ENCODE results near the gene MAPK9. TPM values are rescaled to one million over a fixed set of nuclear protein-coding genes. Genes with fewer than 3 reads are reported as not detected.
A peak's percentile ranks its signal among the peaks of the same experiment; 100 is the strongest.

The MAPK9 gene
- total RNA-seq, 6 experiments from 2014 or later: 14.4 to 18.6 (median 15.6) TPM

DNA sequence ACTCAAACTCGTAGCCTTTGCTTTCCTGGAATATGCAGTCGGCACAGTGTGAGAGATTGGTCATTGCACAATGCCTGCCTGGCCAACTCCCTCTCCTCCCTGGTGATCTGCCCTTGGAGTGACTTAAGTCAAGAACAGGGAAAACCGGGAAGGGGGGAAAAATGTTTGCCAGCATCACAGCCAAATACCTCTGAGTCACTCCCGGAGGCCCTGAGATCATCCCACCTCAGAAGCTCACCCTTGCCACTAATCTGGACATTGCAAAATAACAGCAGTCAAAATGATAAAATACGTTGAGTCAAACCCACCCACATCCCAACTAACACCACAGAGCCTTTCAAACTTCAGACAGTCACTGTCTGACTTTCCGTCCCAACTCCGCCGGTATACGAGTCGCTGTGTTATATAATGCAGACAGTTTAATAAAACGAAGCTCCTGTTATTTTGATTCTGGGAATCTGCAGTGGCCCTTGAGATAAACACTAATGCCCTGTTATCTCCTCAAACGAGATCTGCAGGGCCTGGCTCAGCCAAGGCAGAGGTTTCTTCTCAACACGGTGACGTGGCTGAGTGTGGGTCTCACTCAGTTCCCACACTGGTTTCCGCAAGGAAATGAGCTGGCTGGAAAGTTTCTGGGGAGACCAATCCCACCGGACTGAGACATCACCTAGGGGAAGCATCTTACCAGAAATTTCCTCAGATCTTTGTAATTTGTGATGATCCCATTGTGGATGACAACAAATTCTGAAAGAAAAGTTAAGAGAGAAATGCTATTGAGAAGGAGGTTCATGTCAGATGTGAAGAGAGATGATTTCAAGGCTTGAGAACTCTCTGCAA, 39.1 kb upstream of the MAPK9 start:
- no peaks in the 10 kb centered on the region for H3K4me1 ChIP-seq
- no peaks in the 10 kb centered on the region for H3K9me3 ChIP-seq
- intact Hi-C loops (cut with DNase I): no loop called here
- ATAC-seq (peak in 1 of 4 donors; percentile 42), DNase-seq (no peak)
- H3K27me3 ChIP-seq: no peaks in the 10 kb centered on the region
- no peak overlapping the region for H3K4me3 ChIP-seq
- H3K27ac ChIP-seq: no peak overlapping the region
- TF ChIP-seq, protein P1, sequence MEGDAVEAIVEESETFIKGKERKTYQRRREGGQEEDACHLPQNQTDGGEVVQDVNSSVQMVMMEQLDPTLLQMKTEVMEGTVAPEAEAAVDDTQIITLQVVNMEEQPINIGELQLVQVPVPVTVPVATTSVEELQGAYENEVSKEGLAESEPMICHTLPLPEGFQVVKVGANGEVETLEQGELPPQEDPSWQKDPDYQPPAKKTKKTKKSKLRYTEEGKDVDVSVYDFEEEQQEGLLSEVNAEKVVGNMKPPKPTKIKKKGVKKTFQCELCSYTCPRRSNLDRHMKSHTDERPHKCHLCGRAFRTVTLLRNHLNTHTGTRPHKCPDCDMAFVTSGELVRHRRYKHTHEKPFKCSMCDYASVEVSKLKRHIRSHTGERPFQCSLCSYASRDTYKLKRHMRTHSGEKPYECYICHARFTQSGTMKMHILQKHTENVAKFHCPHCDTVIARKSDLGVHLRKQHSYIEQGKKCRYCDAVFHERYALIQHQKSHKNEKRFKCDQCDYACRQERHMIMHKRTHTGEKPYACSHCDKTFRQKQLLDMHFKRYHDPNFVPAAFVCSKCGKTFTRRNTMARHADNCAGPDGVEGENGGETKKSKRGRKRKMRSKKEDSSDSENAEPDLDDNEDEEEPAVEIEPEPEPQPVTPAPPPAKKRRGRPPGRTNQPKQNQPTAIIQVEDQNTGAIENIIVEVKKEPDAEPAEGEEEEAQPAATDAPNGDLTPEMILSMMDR (IDR thresholded peaks at IDR 0.05): no peak
- no peak for TF ChIP-seq POLR2A (IDR thresholded peaks at IDR 0.05)
- no peaks in the 10 kb centered on the region for H3K36me3 ChIP-seq
- 48% methylated on average over 16 of the region's 16 CpGs for WGBS (ENCODE audit: insufficient coverage, low coverage, low lambda C conversion rate, missing lambda C conversion rate)

DNA sequence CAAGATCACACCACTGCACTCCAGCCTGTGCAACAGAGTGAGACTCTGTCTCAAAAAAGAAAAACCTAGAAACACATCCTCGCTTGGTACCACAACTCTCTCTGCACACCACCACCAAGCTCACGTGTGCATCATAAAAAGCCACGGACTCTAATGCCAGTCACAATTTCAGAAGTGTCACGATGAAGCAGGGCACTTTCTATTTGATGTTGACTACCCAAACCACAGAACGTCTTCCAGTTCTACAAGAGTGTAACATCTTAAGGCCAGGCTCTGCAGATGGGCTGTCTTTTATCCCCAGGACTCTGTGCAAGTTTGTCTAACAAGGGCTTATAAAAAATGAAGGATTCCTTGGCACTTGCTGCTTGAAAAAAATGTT, 38.4 kb upstream of the MAPK9 start:
- H3K36me3 ChIP-seq: no peaks in the 10 kb centered on the region
- no peaks in the 10 kb centered on the region for H3K27me3 ChIP-seq
- DNase-seq: no peak
- H3K4me3 ChIP-seq: no peak overlapping the region
- H3K27ac ChIP-seq: no peak overlapping the region
- intact Hi-C loops (cut with DNase I): no loop called here
- TF ChIP-seq, protein P1 (IDR thresholded peaks at IDR 0.05): no peak
- TF ChIP-seq POLR2A (IDR thresholded peaks at IDR 0.05): no peak
- no peak for ATAC-seq
- H3K9me3 ChIP-seq: no peaks in the 10 kb centered on the region
- WGBS (ENCODE audit: insufficient coverage, low coverage, low lambda C conversion rate, missing lambda C conversion rate): no CpG with 5 or more reads among the region's 5 CpGs
- H3K4me1 ChIP-seq: no peaks in the 10 kb centered on the region

- H3K9me3 ChIP-seq: no peaks in the 10 kb centered on the region
- H3K27me3 ChIP-seq: no peaks in the 10 kb centered on the region
- no peak for ATAC-seq
- no peak overlapping the region for H3K27ac ChIP-seq
- no peaks in the 10 kb centered on the region for H3K4me1 ChIP-seq
- intact Hi-C loops (cut with DNase I): loop anchor here (5.0 to 10.0 kb wide), 2 partner anchors 195 to 197 kb away; no protein-coding TSS in a partner anchor
- DNase-seq: no peak
- WGBS (ENCODE audit: insufficient coverage, low coverage, low lambda C conversion rate, missing lambda C conversion rate): 89% methylated on average over 5 of the region's 8 CpGs
- TF ChIP-seq POLR2A (IDR thresholded peaks at IDR 0.05): no peak
- TF ChIP-seq, protein P1 (IDR thresholded peaks at IDR 0.05): no peak
- no peaks in the 10 kb centered on the region for H3K36me3 ChIP-seq
- H3K4me3 ChIP-seq: no peak overlapping the region
Observed at GRCh38 chr5:180329606-180330269, 37.9 kb upstream of the MAPK9 start.

- no peaks in the 10 kb centered on the region for H3K36me3 ChIP-seq
- H3K27ac ChIP-seq: no peak overlapping the region
- intact Hi-C loops (cut with DNase I): loop anchor here (5.0 to 10.0 kb wide), 2 partner anchors 194 to 197 kb away; no protein-coding TSS in a partner anchor
- no peak for ATAC-seq
- H3K4me1 ChIP-seq: no peaks in the 10 kb centered on the region
- no peaks in the 10 kb centered on the region for H3K9me3 ChIP-seq
- no peak for DNase-seq
- WGBS (ENCODE audit: insufficient coverage, low coverage, low lambda C conversion rate, missing lambda C conversion rate): 89% methylated on average over 2 of the region's 7 CpGs
- H3K27me3 ChIP-seq: no peaks in the 10 kb centered on the region
- H3K4me3 ChIP-seq: no peak overlapping the region
- TF ChIP-seq, protein P1 (IDR thresholded peaks at IDR 0.05): no peak
- no peak for TF ChIP-seq POLR2A (IDR thresholded peaks at IDR 0.05)
Observed at GRCh38 chr5:180329138-180329435, 37.2 kb upstream of the MAPK9 start.

All from right lobe of liver (tissue), 6 donors.